Smooth muscle cell of the brain vasculature (primary cell): ENCODE results near the gene ROBO4.

Experiments used
- DNase-seq: peaks from one replicate; pipeline ENCODE4 v3.0.0-alpha.2; 2012; ENCODE audit warnings: low read depth, low spot score

The ROBO4 gene

GRCh38 chr11:124890151-124890550 lies 7.5 kb downstream of the ROBO4 start:
- DNase-seq = no peak

- DNase-seq = no peak
Observed at GRCh38 chr11:124889191-124890091, 8.2 kb downstream of the ROBO4 start.

DNA sequence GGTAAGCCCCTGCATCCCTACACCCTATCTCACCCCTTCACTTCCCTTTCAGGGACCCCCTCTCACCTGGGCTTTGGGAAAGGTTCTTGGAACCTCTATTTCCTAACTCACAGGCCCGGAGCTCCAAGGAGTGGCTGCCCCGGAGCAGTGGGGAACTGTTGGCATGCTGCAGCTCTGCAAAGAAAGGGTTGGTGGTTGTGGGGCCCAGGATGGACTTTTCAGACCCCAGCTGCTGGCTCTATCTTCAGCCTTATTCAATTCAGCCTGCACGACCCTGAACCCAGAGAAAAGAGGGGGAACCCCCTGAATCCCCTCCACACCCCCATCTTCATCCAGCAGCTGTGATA lies 10.0 kb downstream of the ROBO4 start:
- DNase-seq = no peak

- no peak for DNase-seq
Observed at GRCh38 chr11:124886978-124887666, 10.5 kb downstream of the ROBO4 start.

DNA sequence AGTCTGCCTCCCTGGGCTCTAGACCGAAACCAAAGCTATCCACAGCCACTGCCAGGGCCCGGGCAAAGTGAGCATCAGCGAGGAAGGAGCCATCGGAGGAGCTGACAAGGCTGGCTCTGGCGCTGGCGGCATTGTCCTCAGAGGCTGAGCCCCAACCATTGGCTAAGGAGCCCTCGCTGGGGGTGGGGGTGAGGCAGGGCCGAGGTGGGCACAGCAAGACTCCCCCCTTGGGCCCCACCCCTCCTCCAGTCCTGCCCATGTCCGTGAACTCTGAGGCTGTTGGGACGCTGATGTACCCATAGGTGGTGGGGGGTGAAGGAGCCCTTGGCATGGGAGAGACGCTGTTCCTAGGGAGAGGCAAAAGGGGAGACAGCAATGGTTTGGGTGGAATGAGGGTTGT lies 11.2 kb downstream of the ROBO4 start:
- DNase-seq = no peak

GRCh38 chr11:124884869-124885479 lies 12.7 kb downstream of the ROBO4 start:
- no peak for DNase-seq

DNA sequence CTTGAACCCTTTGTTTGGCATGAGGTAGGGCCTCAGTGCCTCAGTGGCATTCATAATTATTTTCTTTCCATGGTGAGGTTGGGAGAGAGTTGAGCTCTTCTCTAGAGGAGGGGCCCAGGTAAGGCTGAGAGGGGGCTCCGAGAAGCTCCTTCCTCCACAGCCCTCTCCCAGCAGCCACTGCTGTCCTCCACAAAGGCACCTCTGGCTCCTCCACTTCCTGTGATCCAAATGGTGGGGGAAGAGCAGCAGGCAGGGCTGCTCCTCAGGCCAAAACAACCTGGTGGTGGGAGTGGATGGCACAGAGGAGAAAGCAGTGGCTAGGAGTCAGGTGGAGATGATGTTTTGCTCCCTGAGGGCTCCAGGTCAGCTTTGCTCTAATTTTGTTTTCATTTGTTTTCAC lies 13.3 kb downstream of the ROBO4 start:
- no peak for DNase-seq

- no peak for DNase-seq
Observed at GRCh38 chr11:124882339-124883071, 15.2 kb downstream of the ROBO4 start.

DNA sequence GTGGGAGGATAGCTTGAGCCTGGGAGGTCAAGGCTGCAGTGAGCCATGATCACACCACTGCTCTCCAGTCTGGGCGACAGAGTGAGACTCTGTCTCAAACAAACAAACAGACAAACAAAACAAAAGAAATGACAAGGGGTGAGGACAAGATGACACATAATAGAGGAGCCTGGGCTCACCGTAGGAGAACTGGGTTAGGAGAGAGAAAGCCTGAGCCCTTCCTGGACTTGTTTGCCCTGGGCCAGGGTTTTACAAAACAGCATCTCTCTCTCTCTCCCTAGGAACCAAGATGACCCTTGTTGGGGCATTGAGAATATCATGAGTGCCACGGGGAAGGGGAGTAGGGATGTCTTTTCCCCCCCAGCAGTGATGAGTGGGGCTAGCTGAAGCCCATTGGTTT lies 16.7 kb downstream of the ROBO4 start:
- no peak for DNase-seq

GRCh38 chr11:124880290-124880611 lies 17.4 kb downstream of the ROBO4 start:
- no peak for DNase-seq

DNA sequence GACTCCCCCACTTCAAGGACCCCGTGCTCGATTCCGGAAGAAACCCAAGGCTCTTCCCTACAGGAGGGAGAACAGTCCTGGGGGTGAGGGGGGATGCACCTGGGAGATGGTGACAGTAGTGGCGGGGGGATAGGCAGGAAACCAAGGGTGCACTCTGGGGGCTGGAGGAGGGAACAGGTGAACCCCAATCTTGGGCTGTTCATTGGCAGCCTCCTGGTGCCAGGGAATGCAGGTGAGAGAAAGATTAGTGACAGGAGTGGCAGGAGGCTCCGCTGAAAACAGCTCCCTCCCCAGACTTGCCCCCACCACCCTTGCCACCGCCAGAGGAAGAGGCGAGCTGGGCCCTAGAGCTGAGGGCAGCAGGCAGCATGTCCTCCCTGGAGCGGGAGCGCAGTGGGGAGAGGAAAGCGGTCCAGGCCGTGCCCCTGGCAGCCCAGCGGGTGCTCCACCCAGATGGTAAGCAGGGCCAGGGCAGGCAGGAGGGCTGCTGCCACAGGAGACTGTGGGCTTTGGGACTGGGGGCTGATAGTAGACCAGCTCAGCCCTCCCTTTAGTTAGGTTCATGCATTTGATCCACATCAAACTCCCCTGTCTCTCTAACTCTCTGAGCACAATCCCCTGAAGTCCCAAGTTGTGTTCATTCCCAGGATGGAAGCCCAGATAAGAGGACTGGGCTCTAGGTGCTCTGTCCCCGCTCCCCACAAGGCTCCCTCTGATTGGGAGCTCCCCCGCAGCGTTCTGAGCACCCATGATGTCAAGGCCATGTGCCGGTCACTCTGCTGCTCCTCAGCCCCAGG lies 18.0 kb downstream of the ROBO4 start:
- DNase-seq = no peak

GRCh38 chr11:124878759-124879492 lies 18.7 kb downstream of the ROBO4 start:
- no peak for DNase-seq

DNA sequence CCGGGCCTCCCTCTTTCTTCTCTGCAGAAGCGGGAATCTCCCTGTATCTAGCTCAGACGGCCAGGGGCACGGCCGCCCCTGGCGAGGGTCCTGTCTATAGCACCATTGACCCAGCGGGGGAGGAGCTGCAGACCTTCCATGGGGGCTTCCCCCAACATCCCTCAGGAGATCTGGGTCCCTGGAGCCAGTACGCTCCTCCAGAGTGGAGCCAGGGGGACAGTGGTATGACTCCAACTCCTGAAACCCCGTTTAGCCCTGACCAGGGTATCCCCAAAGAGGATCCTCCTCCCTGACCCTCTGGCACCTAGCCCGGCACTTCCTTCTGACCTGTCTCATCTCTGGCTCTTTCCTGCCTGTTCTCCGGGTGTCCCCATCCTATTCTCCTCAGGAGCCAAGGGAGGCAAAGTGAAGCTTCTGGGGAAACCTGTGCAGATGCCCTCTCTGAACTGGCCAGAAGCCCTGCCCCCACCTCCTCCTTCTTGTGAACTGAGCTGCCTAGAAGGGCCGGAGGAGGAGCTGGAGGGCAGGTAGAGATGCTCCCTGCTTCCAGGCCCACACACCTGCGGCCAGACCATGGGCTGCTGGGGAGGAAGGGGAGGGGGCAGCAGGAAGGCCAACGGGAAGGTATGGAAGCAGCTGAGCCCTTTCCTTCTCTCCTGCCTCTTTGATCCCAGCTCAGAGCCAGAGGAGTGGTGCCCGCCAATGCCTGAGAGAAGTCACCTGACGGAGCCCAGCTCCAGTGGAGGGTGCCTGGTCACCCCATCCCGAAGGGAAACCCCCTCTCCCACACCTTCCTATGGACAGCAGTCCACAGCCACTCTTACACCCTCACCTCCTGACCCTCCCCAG lies 19.5 kb downstream of the ROBO4 start:
- no peak for DNase-seq

GRCh38 chr11:124877631-124877909 lies 20.1 kb downstream of the ROBO4 start:
- no peak for DNase-seq

- DNase-seq = no peak
Observed at GRCh38 chr11:124876818-124877630, 20.6 kb downstream of the ROBO4 start.

DNA sequence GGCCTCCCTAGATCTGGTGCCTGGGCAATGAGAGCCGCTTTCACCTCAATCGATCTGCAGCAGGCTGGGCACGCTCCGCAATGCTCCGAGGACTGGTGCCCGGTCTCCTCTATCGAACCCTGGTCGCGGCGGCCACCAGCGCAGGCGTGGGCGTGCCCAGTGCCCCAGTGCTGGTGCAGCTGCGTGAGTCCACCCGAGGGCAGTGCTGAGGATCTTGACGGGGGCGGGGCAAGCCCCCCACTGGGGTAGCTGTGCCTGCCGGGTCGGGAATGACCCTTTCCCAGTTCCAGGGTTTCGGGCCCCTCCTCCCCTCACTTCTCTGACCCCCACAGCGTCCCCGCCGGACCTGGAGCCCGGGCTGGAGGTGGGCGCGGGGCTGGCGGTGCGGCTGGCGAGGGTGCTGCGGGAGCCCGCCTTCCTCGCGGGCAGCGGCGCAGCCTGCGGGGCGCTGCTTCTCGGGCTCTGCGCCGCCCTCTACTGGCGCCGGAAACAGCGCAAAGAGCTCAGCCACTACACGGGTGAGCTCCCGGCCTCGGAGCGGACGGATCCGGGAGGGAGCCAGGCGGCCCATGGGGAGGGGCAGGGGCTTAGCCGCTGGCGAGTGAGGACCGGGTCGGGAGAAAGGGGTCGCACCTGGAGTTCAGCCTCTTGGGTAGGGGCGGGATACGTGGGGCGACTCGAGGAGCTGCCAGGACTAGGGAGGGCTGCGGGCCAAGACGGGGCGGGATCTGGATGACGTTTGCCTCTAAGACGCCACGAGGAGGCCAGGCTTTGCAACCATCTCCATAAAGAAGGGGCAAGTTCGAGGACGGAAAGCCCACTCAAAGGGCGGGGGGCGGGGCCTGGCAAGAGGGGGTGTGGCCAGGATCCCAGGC lies 21.5 kb downstream of the ROBO4 start:
- DNase-seq = peak; percentile 94

DNA sequence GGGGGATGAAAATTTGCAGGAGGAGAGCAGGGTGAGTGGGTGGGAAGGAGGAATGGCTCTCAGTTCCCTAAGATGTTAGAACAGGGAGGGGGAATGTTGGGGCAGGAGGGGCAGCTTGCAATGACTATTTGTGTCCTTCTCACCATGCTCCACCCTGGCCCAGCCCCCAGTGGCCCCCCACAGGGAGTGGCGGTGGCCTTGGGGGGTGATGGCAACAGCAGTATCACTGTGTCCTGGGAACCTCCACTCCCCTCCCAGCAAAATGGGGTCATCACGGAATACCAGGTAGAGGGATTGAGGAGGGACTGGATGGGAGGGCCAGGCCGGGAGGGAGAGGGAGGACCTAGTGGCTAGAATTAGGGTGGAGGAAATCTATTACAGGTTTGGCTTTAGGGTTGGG lies 22.3 kb downstream of the ROBO4 start:
- no peak for DNase-seq
